GM04503 (cell line): ENCODE data around the gene SMARCD3.

Experiments
- DNase-seq: peaks from one replicate; pipeline ENCODE4 v3.0.0-alpha.2; 2012; ENCODE audit warnings: low read depth

The SMARCD3 gene

GRCh38 chr7:151247611-151248345 lies 716 bp downstream of the SMARCD3 start:
- no peak for DNase-seq

- no peak for DNase-seq
Measured at GRCh38 chr7:151246851-151247580, 1.5 kb downstream of the SMARCD3 start.

DNA sequence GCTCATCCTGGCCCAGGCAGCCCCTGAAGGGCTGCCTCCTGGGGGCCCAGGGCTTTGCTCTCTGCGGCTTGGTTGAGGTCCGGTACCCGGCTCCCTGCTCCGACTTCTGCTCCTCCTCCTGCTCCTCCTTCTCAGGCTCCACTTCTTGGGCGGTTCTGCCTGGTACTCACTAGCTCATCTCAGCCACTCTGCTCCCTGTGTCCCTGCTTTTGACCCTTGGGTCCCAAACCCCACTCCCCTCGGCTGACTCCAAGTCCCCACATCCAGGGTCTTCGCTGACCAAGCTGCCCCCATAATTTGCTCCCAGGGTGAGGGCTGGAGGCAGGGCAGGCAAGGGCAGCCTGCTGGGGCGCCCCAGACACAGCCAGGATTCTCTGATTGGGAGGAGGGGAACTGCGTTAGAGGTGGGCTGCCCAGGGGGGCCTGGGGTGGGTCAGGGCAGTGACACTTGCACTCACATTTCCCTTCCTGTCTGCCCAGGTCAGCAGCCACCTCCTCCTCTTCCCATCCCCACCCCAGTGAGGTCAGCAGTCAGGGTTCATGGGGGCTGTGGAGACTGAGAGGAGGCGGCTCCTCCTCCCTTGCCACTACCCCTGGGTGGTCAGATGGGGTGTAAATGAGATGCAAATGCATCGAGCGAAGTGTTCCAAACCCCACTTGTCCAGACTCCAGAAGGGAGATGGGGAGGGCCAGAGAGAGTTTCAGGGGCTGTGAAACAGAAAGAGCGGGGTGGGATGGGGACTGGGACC lies 2.2 kb downstream of the SMARCD3 start:
- no peak for DNase-seq

GRCh38 chr7:151245360-151246101 lies 3.0 kb downstream of the SMARCD3 start:
- no peak for DNase-seq

DNA sequence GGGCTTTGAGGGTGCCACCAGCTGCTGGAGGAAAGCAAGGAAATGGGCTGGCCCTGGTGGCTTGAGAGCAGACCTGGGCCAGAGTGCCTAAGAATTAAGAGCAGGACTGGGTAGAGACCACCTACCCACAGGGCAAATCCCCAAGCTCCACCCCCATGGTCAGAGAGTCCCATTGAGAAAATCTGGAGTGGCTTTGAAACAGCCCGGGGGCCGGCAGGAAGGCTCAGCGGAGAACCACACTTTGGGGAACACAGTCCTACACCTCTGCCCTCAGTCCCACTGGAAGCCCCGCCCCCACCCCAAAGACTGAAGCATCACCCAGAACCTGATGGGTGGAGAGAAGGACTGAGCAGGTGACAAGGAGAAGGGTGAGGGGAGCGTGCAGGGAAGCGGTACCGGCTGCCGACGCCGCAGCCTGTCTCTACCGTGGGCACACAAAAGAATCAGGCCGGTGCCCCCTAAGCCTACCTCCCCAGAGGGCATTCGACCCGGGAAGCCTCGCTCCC lies 3.6 kb downstream of the SMARCD3 start:
- no peak for DNase-seq

DNA sequence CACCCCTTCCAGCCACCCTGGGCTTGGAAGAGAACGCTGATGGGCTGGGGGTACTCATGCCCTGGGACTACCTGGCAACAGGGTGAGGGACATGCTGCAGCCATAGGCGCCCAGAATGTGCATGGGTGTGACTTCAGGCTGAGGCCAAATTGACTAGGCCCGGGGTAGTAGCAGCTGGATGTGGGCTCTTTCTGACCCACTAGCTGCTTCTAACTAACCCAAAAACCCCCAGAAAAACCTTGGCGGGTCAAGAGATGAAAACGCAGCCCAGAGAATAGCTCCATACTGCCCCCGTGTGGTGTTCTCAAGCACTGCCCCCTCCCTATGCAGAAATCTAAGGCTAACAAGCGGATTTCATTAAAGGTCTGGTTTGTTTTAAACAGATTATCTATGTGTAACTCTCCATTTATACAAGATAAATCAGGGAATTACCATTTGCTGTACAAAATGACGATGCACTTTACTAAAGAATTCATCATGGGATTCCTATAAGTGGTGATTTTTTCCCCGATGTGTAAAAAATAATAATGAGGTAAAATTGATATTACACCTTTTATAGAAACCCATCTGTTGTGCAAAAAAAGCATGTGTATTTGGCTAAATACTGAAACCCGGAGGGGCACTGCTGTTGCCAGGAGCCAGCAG lies 4.2 kb downstream of the SMARCD3 start:
- DNase-seq = no peak

DNA sequence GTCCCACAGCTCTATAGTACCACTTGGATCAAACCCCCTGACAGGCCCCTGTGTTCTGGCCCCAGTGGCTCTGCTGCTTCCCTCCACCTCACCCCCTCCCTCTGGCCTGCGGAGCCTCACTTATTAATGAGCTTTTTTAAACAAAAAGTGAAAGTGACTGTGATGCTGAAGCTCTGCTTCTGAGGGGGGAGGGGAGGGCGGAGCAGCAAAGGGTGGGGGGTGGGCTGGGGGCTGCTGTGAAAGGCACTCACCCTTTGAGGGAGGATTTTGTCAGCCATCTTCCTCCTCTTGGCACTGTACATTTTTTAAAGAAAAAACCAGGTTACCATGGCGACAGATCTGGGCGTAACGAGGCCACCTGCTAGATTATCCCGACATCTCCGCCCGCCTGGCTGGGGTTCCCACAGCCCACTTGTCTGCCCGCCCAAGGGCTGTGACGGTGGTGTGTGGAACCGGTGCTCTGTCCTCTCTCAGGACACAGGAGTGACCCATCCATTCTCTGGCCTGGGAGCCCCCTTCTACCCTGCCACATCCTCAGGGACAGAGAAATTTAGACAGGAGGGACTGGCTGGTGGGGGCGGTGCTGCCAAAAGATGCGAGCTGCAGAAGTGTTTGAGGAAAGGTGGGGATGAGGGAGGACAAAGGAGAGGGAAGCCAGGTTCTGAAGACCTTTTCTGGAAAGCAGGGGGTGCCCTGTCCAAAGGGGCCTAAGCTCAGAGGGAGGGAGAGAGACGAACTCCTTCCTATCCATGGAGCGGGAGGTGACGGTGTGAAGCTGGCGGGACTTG lies 4.9 kb downstream of the SMARCD3 start:
- no peak for DNase-seq

DNA sequence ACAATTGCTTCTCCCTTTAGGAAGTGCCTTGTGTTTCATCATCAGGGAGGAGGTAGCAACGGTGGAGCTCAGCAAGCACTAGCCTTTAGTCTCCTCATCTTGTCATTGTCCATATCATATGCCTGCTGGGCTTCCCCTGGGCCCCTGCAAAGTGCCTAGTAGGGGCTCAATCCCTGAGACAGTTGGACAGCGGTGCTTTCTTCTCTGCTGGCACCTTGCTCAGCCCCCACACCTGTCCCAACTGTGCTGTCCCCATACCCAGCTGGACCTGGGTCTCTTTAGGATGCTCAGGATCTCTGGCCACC lies 5.5 kb downstream of the SMARCD3 start:
- DNase-seq = no peak

DNA sequence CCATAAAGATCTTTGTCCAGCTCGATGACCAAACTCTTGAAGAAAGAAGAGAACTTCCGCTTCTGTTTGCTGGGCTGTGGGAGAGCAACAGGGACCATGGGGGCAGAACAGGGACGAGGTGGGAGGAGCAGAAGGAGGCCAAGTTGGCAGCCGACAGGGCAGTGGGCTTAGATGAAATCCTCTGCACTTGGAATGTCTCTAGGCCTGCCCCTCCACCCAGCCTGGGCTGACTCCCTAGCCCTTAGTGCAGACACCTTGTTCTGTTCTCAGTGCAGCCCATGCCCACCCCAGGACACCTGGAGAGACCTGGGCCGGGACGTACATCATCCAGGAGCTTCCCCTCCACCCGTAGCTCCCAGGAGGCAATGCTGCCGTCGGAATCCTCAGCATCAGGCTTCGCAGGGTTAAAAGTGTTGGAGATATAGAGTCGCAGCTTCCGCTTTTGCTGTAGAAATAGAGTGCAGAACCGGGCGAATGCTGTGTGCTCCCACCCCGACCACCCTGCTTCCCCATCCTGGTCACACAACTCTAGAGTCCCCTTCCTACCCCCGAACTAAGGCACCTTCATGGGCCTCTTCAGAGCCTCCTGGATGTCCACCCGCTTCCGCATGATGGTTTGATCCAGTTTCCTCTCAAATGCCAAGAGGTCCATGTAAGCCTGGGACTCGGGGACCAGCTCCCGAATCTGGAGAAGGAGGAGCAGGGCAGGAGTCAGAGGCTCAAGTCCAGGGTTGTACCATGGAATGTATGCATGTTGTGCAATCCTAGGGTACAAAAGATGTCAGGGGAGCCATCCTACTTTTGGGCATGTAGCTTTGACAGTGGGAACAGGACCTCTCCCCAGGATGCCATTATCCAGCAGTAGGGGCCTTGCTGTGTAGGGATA lies 6.1 kb downstream of the SMARCD3 start:
- DNase-seq = no peak

- no peak for DNase-seq
Measured at GRCh38 chr7:151241755-151242096, 6.8 kb downstream of the SMARCD3 start.

GRCh38 chr7:151240942-151241754 lies 7.3 kb downstream of the SMARCD3 start:
- DNase-seq = no peak

DNA sequence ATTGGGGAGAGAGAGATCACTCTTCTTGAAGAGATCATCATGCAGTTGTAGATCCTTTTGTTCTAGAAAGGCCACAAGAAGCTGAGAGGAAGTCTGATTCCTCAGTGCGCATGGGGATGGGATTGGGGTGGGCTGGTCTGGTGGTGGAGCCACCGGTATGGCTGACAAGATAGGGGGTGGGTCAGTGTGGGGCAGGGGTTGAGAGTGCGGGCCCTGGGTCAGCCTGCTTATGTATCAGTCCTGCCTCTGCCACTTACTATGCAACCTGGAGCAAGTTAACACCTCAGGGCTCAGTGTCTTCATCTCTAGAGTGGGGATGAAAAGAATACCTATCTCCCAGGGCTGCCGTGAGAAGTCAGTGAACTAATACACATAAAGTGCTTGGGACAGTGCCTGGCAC lies 8.0 kb downstream of the SMARCD3 start:
- DNase-seq = no peak

DNA sequence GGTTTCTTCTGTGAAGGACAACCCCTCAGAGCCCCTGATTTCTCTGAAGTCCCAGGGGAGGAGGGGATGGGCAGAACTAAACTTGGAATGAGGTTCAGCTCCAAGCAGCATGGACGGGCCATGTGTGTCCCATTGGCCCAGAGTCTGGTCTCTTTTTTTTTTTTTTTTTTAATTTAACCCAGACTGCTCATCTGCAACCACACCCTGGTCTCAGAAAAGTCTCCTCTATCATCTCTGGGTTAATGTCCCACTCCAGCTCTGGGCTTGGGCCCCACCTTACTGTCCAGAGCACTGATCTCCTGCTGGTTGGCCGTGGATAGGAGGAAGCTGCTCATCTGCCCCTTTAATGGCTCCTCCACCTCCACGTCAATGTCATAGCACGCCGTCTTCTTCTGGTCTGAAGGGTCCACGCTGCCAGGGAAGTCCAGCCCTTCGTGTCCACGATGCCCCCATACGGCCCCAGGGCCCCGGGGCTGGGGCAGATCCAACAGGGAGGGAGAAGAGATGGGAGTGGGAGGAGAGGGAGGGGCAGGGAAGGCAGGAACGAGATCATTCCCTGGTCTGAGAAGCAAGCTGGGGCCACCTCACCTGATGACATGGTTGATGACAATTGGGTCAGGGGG lies 8.5 kb downstream of the SMARCD3 start:
- DNase-seq = no peak

DNA sequence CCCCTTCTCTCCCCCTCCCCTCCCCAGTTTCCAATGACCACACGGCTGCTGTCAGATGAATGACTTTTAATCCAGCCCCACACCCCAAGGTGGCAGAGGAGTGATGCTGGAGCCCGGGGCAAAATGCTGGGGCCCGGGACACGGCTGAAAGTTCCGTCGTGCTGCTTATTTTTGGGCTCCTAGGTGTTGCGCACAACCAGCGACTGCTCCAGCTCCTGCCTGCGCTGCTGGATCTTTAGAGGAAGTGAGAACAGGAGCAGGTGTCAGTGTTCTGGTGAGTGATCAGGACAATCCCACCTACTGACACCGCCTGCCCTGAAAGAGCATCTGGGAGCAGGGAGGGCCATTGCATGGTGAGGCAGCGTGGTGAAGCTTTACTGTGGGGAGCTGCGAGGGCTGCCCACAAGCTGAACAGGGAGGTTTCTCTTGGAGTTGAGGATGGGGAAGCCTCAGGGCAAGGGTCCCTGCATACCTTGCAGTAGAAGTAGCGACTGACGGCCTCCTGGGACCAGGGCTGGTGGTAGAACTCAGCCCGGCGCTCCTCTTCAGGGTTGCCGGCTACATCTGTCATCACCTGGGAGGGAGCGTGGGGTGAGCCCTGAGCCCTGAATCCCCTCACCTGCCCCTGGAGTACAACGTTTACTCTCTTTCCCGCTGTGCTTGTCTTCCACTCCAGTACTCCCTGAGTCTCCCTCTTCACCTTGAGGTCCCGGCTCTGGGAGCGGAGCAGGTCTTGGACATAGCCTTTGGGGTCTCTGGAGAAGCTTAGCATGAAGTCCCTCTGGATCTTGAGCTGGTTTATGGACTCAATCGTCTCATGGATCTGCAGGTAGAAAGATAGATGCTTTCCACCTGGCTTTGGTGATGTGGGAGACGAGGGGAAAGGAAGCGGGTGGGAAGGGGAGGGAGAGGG lies 9.3 kb downstream of the SMARCD3 start:
- DNase-seq = no peak

DNA sequence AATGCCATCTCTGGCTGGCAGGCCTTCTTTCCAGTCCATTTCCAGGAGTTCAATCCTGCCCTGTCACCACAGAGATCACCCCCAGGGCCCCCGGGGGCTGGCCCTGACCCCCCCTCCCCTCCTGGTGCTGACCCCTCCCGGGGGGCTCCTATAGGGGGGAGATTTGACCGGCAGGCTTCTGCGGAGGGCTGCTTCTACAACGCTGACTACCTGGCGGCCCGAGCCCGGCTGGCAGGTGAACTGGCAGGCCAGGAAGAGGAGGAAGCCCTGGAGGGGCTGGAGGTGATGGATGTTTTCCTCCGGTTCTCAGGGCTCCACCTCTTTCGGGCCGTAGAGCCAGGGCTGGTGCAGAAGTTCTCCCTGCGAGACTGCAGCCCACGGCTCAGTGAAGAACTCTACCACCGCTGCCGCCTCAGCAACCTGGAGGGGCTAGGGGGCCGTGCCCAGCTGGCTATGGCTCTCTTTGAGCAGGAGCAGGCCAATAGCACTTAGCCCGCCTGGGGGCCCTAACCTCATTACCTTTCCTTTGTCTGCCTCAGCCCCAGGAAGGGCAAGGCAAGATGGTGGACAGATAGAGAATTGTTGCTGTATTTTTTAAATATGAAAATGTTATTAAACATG lies 10.2 kb downstream of the SMARCD3 start:
- DNase-seq = no peak

DNA sequence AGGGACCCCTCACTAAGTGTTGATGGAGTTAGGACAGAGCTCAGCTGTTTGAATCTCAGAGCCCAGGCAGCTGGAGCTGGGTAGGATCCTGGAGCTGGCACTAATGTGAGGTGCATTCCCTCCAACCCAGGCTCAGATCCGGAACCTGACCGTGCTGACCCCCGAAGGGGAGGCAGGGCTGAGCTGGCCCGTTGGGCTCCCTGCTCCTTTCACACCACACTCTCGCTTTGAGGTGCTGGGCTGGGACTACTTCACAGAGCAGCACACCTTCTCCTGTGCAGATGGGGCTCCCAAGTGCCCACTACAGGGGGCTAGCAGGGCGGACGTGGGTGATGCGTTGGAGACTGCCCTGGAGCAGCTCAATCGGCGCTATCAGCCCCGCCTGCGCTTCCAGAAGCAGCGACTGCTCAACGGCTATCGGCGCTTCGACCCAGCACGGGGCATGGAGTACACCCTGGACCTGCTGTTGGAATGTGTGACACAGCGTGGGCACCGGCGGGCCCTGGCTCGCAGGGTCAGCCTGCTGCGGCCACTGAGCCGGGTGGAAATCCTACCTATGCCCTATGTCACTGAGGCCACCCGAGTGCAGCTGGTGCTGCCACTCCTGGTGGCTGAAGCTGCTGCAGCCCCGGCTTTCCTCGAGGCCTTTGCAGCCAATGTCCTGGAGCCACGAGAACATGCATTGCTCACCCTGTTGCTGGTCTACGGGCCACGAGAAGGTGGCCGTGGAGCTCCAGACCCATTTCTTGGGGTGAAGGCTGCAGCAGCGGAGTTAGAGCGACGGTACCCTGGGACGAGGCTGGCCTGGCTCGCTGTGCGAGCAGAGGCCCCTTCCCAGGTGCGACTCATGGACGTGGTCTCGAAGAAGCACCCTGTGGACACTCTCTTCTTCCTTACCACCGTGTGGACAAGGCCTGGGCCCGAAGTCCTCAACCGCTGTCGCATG lies 11.0 kb downstream of the SMARCD3 start:
- DNase-seq = no peak
